CD14-positive monocyte (primary cell): ENCODE data around the gene ZNF800. TPM values are rescaled to one million over a fixed set of nuclear protein-coding genes. Genes with fewer than 3 reads are reported as not detected.

Source experiments
- DNase-seq, 3 donors: peaks; one replicate each; pipeline ENCODE4 v3.0.0-alpha.2; 2011 to 2022
- H2AFZ ChIP-seq: 2 replicates; pipeline ENCODE4 v1.6.0; 2012; ENCODE audit warnings: mild to moderate bottlenecking, low read depth, low read length, inconsistent platforms; ENCODE audit not compliant: insufficient read depth, poor library complexity, severe bottlenecking
- H3K27ac ChIP-seq, 2 donors: 1 replicate in 1 of 2; 2 replicates in 1 of 2; pipeline ENCODE4 v1.5.1; 2012 to 2013; ENCODE audit warnings: low read length in 2 of 2, control low read depth in 1 of 2, inconsistent platforms in 1 of 2, low read depth in 1 of 2, mild to moderate bottlenecking in 1 of 2
- H3K27me3 ChIP-seq, 2 donors: one replicate each; pipeline versions ENCODE4 v1.6.0 to v1.6.1; 2011 to 2013; ENCODE audit warnings: low read length in 2 of 2; ENCODE audit not compliant: control insufficient read depth in 2 of 2, insufficient read depth in 2 of 2
- H3K36me3 ChIP-seq, 2 donors: replicated peaks in 1 of 2; 1 replicate in 1 of 2; 2 replicates in 1 of 2; pipeline versions ENCODE4 v1.5.1 to v1.6.1; 2012 to 2013; ENCODE audit warnings: low read length in 2 of 2, control low read depth in 1 of 2, inconsistent platforms in 1 of 2, mild to moderate bottlenecking in 1 of 2; ENCODE audit not compliant: insufficient read depth in 2 of 2, control insufficient read depth in 1 of 2
- H3K4me1 ChIP-seq, 2 donors: 1 replicate in 1 of 2; 2 replicates in 1 of 2; pipeline versions ENCODE4 v1.5.1 to v1.6.1; 2012 to 2013; ENCODE audit warnings: low read length in 2 of 2, control low read depth in 1 of 2, inconsistent platforms in 1 of 2, mild to moderate bottlenecking in 1 of 2, moderate library complexity in 1 of 2; ENCODE audit not compliant: insufficient read depth in 2 of 2, control insufficient read depth in 1 of 2
- H3K4me2 ChIP-seq: replicated peaks from 2 replicates; pipeline ENCODE3; 2012; ENCODE audit warnings: low read length, moderate library complexity, mild to moderate bottlenecking; ENCODE audit not compliant: poor library complexity, severe bottlenecking; ENCODE audit errors: extremely low read depth
- H3K4me3 ChIP-seq, 3 experiments: fragments of 200-600 bp in 1 of 3; sonication (generic) in 1 of 3; replicated peaks in 1 of 3; 1 replicate in 2 of 3; 2 replicates in 1 of 3; pipeline ENCODE4 v1.5.1; 2011 to 2013; ENCODE audit warnings: low read length in 3 of 3, mild to moderate bottlenecking in 3 of 3, control low read depth in 2 of 3, low read depth in 2 of 3, inconsistent platforms in 1 of 3, moderate library complexity in 1 of 3
- H3K79me2 ChIP-seq: 2 replicates; pipeline ENCODE4 v1.6.0; 2012; ENCODE audit warnings: mild to moderate bottlenecking, control low read depth, inconsistent platforms, low read length, moderate library complexity; ENCODE audit not compliant: insufficient read depth
- H3K9ac ChIP-seq: 2 replicates; pipeline ENCODE4 v1.6.0; 2017; ENCODE audit warnings: low read length, mild to moderate bottlenecking; ENCODE audit not compliant: insufficient read depth, poor library complexity, severe bottlenecking
- H3K9me3 ChIP-seq, 2 donors: replicated peaks in 1 of 2; 1 replicate in 1 of 2; 2 replicates in 1 of 2; pipeline versions ENCODE4 v1.5.1 to v1.6.1; 2012 to 2013; ENCODE audit warnings: low read length in 2 of 2, control low read depth in 1 of 2; ENCODE audit not compliant: control insufficient read depth in 1 of 2, insufficient read depth in 1 of 2
- H4K20me1 ChIP-seq: 2 replicates; pipeline ENCODE4 v1.6.0; 2012; ENCODE audit warnings: mild to moderate bottlenecking, low read length, control low read depth, moderate library complexity; ENCODE audit not compliant: insufficient read depth
- H3K27ac Mint-ChIP-seq, 7 donors: one replicate each; pipeline ENCODE4 v1.8.0; 2020; ENCODE audit warnings: mild to moderate bottlenecking in 7 of 7, mixed read lengths in 7 of 7, moderate library complexity in 6 of 7, inconsistent platforms in 2 of 7
- H3K27me3 Mint-ChIP-seq, 3 donors: one replicate each; pipeline ENCODE4 v1.8.0; 2021 to 2022; ENCODE audit warnings: low read depth in 3 of 3, mild to moderate bottlenecking in 3 of 3, mixed read lengths in 3 of 3, moderate library complexity in 3 of 3, inconsistent platforms in 1 of 3
- H3K36me3 Mint-ChIP-seq, 2 donors: one replicate each; pipeline ENCODE4 v1.8.0; 2020; ENCODE audit warnings: mixed read lengths in 2 of 2, inconsistent platforms in 1 of 2, mild to moderate bottlenecking in 1 of 2
- H3K4me1 Mint-ChIP-seq: one replicate; pipeline ENCODE4 v1.8.0; 2020; ENCODE audit warnings: mild to moderate bottlenecking, mixed read lengths
- H3K4me3 Mint-ChIP-seq, 2 donors: one replicate each; pipeline ENCODE4 v1.8.0; 2020; ENCODE audit warnings: mild to moderate bottlenecking in 2 of 2, mixed read lengths in 2 of 2, moderate library complexity in 1 of 2
- H3K9me3 Mint-ChIP-seq, 7 donors: one replicate each; pipeline ENCODE4 v1.8.0; 2020 to 2022; ENCODE audit warnings: mixed read lengths in 7 of 7, mild to moderate bottlenecking in 6 of 7, moderate library complexity in 6 of 7, inconsistent platforms in 2 of 7
- CTCF ChIP-seq: fragments of 200-600 bp; IDR thresholded peaks from one replicate; pipeline ENCODE4 v1.8.0; 2022; ENCODE audit warnings: antibody characterized with exemption, mild to moderate bottlenecking
- WGBS: methylation state at CpG from one replicate; pipeline ENCODE4 v1.1.5; 2013; ENCODE audit warnings: missing lambda C conversion rate; ENCODE audit not compliant: insufficient coverage; 5-methylcytosine and 5-hydroxymethylcytosine counted together
- intact Hi-C, 2 donors: fragments of 100-400 bp; cut with micrococcal nuclease; formaldehyde crosslinking; loops; one replicate each; pipeline versions ENCODE4 v1.15.0 to v1.15.1; 2023
- polyA plus RNA-seq, 3 donors: library from polyadenylated mRNA; depleted of rRNA in 1 of 3; unstranded in 2 of 3; stranded (reverse) in 1 of 3; fragments of 300-500 nt in 2 of 3; fragments of >200 nt in 1 of 3; fragmentation: Illumina TruSeq in 2 of 3; gene quantifications; 1 replicate in 2 of 3; 2 replicates in 1 of 3; pipeline ENCODE4 v1.2.3, GENCODE V29; 2012 to 2021

ZNF800 gene
- polyA plus RNA-seq, 3 donors, result 11.8 to 19.6 (median 16.2) TPM

GRCh38 chr7:127382301-127383085 is 10.0 kb downstream of the ZNF800 start:
- peaks cover 34 to 76% of the 10 kb centered on the region in 2 donors for H3K36me3 ChIP-seq
- TF ChIP-seq CTCF, result no peak
- no peak overlapping the region for H3K4me3 ChIP-seq
- no peaks in the 10 kb centered on the region for H3K9me3 Mint-ChIP-seq
- H3K4me1 ChIP-seq, result peaks cover 0 to 3% of the 10 kb centered on the region in 2 donors
- peak overlapping the region in 1 of 2 donors; percentile 14 for H3K27ac ChIP-seq
- intact Hi-C loops, result no loop called here
- WGBS, result 100% methylated on average over 1 of the region's 2 CpGs
- no peaks in the 10 kb centered on the region for H3K27me3 ChIP-seq
- no peak overlapping the region for H3K4me3 Mint-ChIP-seq
- peaks cover 46 to 48% of the 10 kb centered on the region in 2 donors for H3K36me3 Mint-ChIP-seq
- H3K27me3 Mint-ChIP-seq, result no peaks in the 10 kb centered on the region
- no peak overlapping the region for H2AFZ ChIP-seq
- no peaks in the 10 kb centered on the region for H3K9me3 ChIP-seq
- H3K27ac Mint-ChIP-seq, result peak overlapping the region in 2 of 7 donors; percentile 2 to 55
- H3K4me2 ChIP-seq, result no peak overlapping the region
- peaks cover 24% of the 10 kb centered on the region for H3K4me1 Mint-ChIP-seq
- peaks cover 92% of the 10 kb centered on the region for H3K79me2 ChIP-seq
- H3K9ac ChIP-seq, result no peak overlapping the region
- no peak for DNase-seq
- peaks cover 90% of the 10 kb centered on the region for H4K20me1 ChIP-seq

- TF ChIP-seq CTCF, result no peak
- Histone ChIP-seq H3K27me3 (no peaks in the 10 kb centered on the region), H3K27ac (peak overlapping the region in 1 of 2 donors; percentile 7), H3K9me3 (no peaks in the 10 kb centered on the region), H3K79me2 (peaks cover 84% of the 10 kb centered on the region), H3K4me2 (no peak overlapping the region), H2AFZ (no peak overlapping the region), H4K20me1 (peaks cover 85% of the 10 kb centered on the region), H3K9ac (no peak overlapping the region), H3K4me3 (no peak overlapping the region), H3K4me1 (peaks cover 0 to 3% of the 10 kb centered on the region in 2 donors), H3K36me3 (peaks cover 38 to 78% of the 10 kb centered on the region in 2 donors)
- peak overlapping the region in 3 of 7 donors; percentile 15 to 61 (median 40) for H3K27ac Mint-ChIP-seq
- H3K36me3 Mint-ChIP-seq, result peaks cover 48 to 55% of the 10 kb centered on the region in 2 donors
- DNase-seq, result peak in 2 of 3 donors; percentile 2 to 15
- H3K9me3 Mint-ChIP-seq, result no peaks in the 10 kb centered on the region
- peaks cover 24% of the 10 kb centered on the region for H3K4me1 Mint-ChIP-seq
- intact Hi-C loops, result no loop called here
- no peak overlapping the region for H3K4me3 Mint-ChIP-seq
- no peaks in the 10 kb centered on the region for H3K27me3 Mint-ChIP-seq
These were observed 12.0 kb downstream of the ZNF800 start for GRCh38 chr7:127380479-127380878.
